ENCODE measurements around the gene DIAPH3. TPM values are rescaled to one million over a fixed set of nuclear protein-coding genes. Genes with fewer than 3 reads are reported as not detected.

Gene DIAPH3
- total RNA-seq, 1 donor from 2014 or later = 24.1 TPM

DNA sequence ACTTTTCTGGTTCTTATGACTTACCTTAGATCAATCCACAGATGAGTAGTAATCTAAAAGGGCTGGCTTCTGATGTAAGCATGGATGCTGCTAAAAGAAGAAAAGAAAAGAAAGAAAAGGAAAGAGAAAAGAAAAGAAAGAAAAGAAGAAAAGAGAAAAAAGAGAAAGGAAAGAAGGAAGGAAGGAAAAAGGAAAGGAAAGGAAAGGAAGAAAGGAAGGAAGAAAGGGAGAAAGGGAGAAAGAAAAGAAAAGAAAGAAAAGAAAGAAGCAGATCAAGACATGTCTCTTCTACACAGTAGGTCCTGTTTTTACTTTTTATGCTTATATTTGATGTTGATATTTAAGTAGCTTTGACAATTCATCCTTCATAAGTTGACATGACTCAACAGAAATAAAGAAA, 421.3 kb downstream of the DIAPH3 start:
- H3K4me3 Mint-ChIP-seq (ENCODE audit: unreplicated experiment) = no peak overlapping the region
- H3K27ac Mint-ChIP-seq (ENCODE audit: unreplicated experiment) = no peak overlapping the region
- H3K9me3 Mint-ChIP-seq (ENCODE audit: low read depth) = no peaks in the 10 kb centered on the region
- H3K27me3 Mint-ChIP-seq (ENCODE audit: low read depth) = no peaks in the 10 kb centered on the region
- peaks cover 16% of the 10 kb centered on the region for H3K4me1 Mint-ChIP-seq (ENCODE audit: low read depth)
- no peak for DNase-seq (ENCODE audit: low spot score)
- H3K36me3 Mint-ChIP-seq (ENCODE audit: low read depth) = no peaks in the 10 kb centered on the region
- TF ChIP-seq, protein P1, sequence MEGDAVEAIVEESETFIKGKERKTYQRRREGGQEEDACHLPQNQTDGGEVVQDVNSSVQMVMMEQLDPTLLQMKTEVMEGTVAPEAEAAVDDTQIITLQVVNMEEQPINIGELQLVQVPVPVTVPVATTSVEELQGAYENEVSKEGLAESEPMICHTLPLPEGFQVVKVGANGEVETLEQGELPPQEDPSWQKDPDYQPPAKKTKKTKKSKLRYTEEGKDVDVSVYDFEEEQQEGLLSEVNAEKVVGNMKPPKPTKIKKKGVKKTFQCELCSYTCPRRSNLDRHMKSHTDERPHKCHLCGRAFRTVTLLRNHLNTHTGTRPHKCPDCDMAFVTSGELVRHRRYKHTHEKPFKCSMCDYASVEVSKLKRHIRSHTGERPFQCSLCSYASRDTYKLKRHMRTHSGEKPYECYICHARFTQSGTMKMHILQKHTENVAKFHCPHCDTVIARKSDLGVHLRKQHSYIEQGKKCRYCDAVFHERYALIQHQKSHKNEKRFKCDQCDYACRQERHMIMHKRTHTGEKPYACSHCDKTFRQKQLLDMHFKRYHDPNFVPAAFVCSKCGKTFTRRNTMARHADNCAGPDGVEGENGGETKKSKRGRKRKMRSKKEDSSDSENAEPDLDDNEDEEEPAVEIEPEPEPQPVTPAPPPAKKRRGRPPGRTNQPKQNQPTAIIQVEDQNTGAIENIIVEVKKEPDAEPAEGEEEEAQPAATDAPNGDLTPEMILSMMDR (IDR thresholded peaks at IDR 0.05) = no peak

DNA sequence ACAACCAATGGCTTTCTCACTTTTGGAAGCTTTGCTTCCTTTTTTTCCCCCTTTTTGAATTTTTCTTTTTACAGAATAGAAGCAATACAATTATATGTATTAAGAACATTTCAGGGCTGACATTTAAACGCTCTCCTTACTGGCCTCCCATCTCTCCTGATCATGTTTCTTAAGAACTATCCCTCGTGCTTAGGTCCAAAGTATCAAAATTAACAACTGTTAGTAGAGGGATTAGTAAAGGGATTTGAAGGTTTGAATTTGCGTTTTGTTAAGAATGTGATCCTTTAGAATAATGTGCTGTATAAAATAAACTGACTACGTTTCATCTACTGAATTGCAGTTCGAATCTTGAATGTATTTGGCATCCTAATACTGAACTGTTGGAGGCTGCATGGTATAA, 424.8 kb downstream of the DIAPH3 start:
- TF ChIP-seq, protein P1 (IDR thresholded peaks at IDR 0.05) = no peak
- H3K27me3 Mint-ChIP-seq (ENCODE audit: low read depth) = no peaks in the 10 kb centered on the region
- H3K36me3 Mint-ChIP-seq (ENCODE audit: low read depth) = no peaks in the 10 kb centered on the region
- no peaks in the 10 kb centered on the region for H3K4me1 Mint-ChIP-seq (ENCODE audit: low read depth)
- H3K27ac Mint-ChIP-seq (ENCODE audit: unreplicated experiment) = no peak overlapping the region
- H3K4me3 Mint-ChIP-seq (ENCODE audit: unreplicated experiment) = no peak overlapping the region
- H3K9me3 Mint-ChIP-seq (ENCODE audit: low read depth) = no peaks in the 10 kb centered on the region
- DNase-seq (ENCODE audit: low spot score) = no peak

DNA sequence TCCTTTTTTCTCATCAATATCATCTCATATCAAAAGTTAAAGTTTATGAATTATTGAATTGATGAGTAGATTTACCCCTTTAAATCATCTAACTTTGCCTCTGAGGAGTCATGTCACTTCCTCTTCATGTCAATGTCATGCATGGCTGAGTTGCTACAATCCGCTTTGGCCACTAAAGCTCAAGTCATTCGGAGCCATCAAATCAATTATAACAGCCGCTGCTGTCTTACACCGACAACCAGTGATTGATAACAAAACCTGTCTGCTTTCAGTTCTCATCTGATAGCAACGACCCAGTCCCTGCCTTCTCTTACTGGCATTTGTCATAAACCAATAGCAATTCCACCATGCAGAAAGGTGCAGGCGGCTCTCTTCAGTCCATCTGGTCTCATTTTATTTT, 429.3 kb downstream of the DIAPH3 start:
- H3K27ac Mint-ChIP-seq (ENCODE audit: unreplicated experiment) = no peak overlapping the region
- TF ChIP-seq, protein P1 (IDR thresholded peaks at IDR 0.05) = no peak
- DNase-seq (ENCODE audit: low spot score) = no peak
- peaks cover 5% of the 10 kb centered on the region for H3K4me1 Mint-ChIP-seq (ENCODE audit: low read depth)
- H3K36me3 Mint-ChIP-seq (ENCODE audit: low read depth) = no peaks in the 10 kb centered on the region
- H3K4me3 Mint-ChIP-seq (ENCODE audit: unreplicated experiment) = no peak overlapping the region
- H3K9me3 Mint-ChIP-seq (ENCODE audit: low read depth) = no peaks in the 10 kb centered on the region
- H3K27me3 Mint-ChIP-seq (ENCODE audit: low read depth) = no peaks in the 10 kb centered on the region

DNA sequence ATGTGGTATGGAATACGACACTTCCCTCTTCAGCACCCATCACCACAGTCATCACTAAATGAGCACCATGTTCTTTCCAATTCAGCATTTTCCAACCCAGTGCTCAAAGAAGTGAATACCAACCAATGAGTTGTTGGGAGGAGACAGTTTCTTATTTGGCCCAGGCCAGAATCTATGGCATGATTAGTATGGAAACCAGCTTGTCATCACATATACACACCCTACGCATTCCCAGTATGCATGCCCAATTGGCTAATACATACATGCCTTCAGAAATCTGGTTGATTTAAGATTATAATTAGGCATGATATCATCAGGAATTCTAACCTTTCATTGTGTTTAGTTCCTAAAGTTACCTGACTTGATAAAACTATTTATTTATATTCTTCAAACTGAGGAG, 430.0 kb downstream of the DIAPH3 start:
- DNase-seq (ENCODE audit: low spot score) = no peak
- no peaks in the 10 kb centered on the region for H3K36me3 Mint-ChIP-seq (ENCODE audit: low read depth)
- no peak overlapping the region for H3K27ac Mint-ChIP-seq (ENCODE audit: unreplicated experiment)
- no peak overlapping the region for H3K4me3 Mint-ChIP-seq (ENCODE audit: unreplicated experiment)
- peaks cover 9% of the 10 kb centered on the region for H3K4me1 Mint-ChIP-seq (ENCODE audit: low read depth)
- no peaks in the 10 kb centered on the region for H3K9me3 Mint-ChIP-seq (ENCODE audit: low read depth)
- TF ChIP-seq, protein P1 (IDR thresholded peaks at IDR 0.05) = no peak
- H3K27me3 Mint-ChIP-seq (ENCODE audit: low read depth) = no peaks in the 10 kb centered on the region

DNA sequence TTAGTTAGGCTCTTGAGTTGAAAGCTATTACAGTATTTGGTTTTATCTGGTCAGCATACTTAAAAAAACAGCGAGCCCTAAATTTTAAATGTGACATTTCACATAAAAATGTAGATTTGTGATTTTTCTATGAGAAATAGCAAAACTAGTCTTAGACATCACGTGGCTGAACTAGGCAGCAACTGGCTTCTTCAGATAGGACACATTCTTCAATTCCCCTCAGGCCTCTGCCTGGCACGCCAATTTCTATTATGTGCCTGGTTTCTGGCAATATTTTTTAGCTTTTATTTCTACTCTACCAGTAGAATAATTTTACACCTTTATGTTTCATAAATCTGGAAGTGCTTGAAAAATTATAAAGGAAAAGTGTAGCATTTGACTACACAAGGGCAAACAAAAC, 433.7 kb downstream of the DIAPH3 start:
- DNase-seq (ENCODE audit: low spot score) = no peak
- H3K4me3 Mint-ChIP-seq (ENCODE audit: unreplicated experiment) = no peak overlapping the region
- H3K4me1 Mint-ChIP-seq (ENCODE audit: low read depth) = peaks cover 9% of the 10 kb centered on the region
- no peaks in the 10 kb centered on the region for H3K27me3 Mint-ChIP-seq (ENCODE audit: low read depth)
- H3K9me3 Mint-ChIP-seq (ENCODE audit: low read depth) = no peaks in the 10 kb centered on the region
- TF ChIP-seq, protein P1 (IDR thresholded peaks at IDR 0.05) = no peak
- peak overlapping the region; percentile 45 for H3K27ac Mint-ChIP-seq (ENCODE audit: unreplicated experiment)
- no peaks in the 10 kb centered on the region for H3K36me3 Mint-ChIP-seq (ENCODE audit: low read depth)

Measured in chondrocyte (in vitro differentiated cells).